Measurements from ENCODE around the gene AIG1. TPM values are rescaled to one million over a fixed set of nuclear protein-coding genes. Genes with fewer than 3 reads are reported as not detected.

AIG1 gene
- total and polyA plus RNA-seq, 2 of the 13 experiments (the other 11 are each of a cell fraction or from before 2014, with no cell fraction given) = 115 to 197 TPM

- ATAC-seq = no peak
- WGBS (ENCODE audit: low lambda C conversion rate) = 91% methylated on average over 3 of the region's 3 CpGs
- intact Hi-C loops (cut with micrococcal nuclease; ENCODE audit: unreplicated experiment) = no loop called here
- CTCF ChIA-PET (ENCODE audit: low intra/inter-chr PET ratio, low total read pairs) = no interaction called here
- H2AFZ ChIP-seq (ENCODE audit: low read length) = no peak overlapping the region
- no peaks in the 10 kb centered on the region for H3K36me3 ChIP-seq (replicated peaks in 1 of 2; ENCODE audit: control insufficient read depth in 1 of 2, insufficient read depth in 2 of 2, low read length in 2 of 2)
- no peak overlapping the region for H3K4me3 ChIP-seq (replicated peaks in 1 of 3; ENCODE audit: insufficient read depth in 1 of 3, low read depth in 2 of 3, low read length in 3 of 3)
- peaks cover 26% of the 10 kb centered on the region for H3K4me1 ChIP-seq (ENCODE audit: insufficient read depth, low read length)
- no peak for DNase-seq (ENCODE audit: low spot score)
- no peaks in the 10 kb centered on the region for H3K9me3 ChIP-seq (ENCODE audit: low read length)
- BruUV-seq (replicated peaks) = no TSS peak
- no peak for FAIRE-seq
- no peak overlapping the region for H3K27ac ChIP-seq (ENCODE audit: extremely low read length, insufficient read depth, low read length)
- in situ Hi-C loops (cut with HindIII; ENCODE audit: extremely low pct_ligation_motif_present, low pct_unique_long_range_greater_than_20kb) = no loop called here
- POLR2A ChIA-PET = no interaction called here
- H3K27me3 ChIP-seq (ENCODE audit: control insufficient read depth in 1 of 2, insufficient read depth in 2 of 2, low read length in 2 of 2) = no peaks in the 10 kb centered on the region
- TF ChIP-seq SOX13 (IDR thresholded peaks at IDR 0.05) = no peak
- TF ChIP-seq SOX13 (CRISPR knock-in tag; conservative IDR thresholded peaks at IDR 0.05 in 1 of 2, IDR thresholded peaks at IDR 0.05 in 1 of 2) = peak in 1 of 2 experiments; percentile 50; a peak in 1 of 4 replicates
- peak; percentile 34; the same call in 1 of the 2 replicates for TF ChIP-seq SOX5 (CRISPR knock-in tag; IDR thresholded peaks at IDR 0.05; ENCODE audit: borderline replicate concordance)
- no peak for TF ChIP-seq ZNF567 (CRISPR knock-in tag; IDR thresholded peaks at IDR 0.05; ENCODE audit: borderline replicate concordance)
- TF ChIP-seq TCF7 (IDR thresholded peaks at IDR 0.05; ENCODE audit: low read depth) = peak; percentile 29; the same call in 1 of the 2 replicates
- H3K79me2 ChIP-seq (ENCODE audit: insufficient read depth, low read length) = no peaks in the 10 kb centered on the region
- no peaks in the 10 kb centered on the region for H4K20me1 ChIP-seq (ENCODE audit: insufficient read depth, low read length)
- no peak overlapping the region for H3K9ac ChIP-seq (ENCODE audit: insufficient read depth, low read depth, low read length)
- no peak overlapping the region for H3K4me2 ChIP-seq (ENCODE audit: low read depth, low read length)
These were observed 29.8 kb downstream of the AIG1 start for GRCh38 chr6:143090314-143091044.

DNA sequence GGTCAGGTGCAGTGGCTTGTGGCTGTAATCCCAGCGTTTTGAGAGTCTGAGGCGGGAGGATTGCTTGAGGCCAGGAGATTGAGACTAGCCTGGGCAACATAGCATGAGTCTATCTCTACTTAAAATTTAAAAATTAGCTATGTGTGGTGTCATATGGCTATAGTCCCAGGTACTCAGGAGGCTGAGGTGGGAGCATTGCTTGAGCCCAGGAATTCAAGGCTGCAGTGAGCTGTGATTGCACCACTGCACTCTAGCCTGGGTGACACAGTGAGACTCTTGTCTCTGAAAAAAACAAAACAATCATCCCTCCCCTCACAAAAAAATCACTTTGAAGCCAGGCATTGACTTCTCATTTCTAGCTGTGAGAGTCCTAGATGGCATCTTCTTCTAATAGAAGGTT lies 32.1 kb downstream of the AIG1 start:
- in situ Hi-C loops (cut with HindIII; ENCODE audit: extremely low pct_ligation_motif_present, low pct_unique_long_range_greater_than_20kb) (no loop called here), intact Hi-C loops (cut with micrococcal nuclease; ENCODE audit: unreplicated experiment) (no loop called here)
- peak; percentile 81 for ATAC-seq
- BruUV-seq (replicated peaks) = no TSS peak
- CTCF ChIA-PET (ENCODE audit: low intra/inter-chr PET ratio, low total read pairs) = no interaction called here
- Histone ChIP-seq H3K27me3 (ENCODE audit: control insufficient read depth in 1 of 2, insufficient read depth in 2 of 2, low read length in 2 of 2) (no peaks in the 10 kb centered on the region), H3K4me2 (ENCODE audit: low read depth, low read length) (no peak overlapping the region), H3K27ac (ENCODE audit: extremely low read length, insufficient read depth, low read length) (no peak overlapping the region), H3K79me2 (ENCODE audit: insufficient read depth, low read length) (no peaks in the 10 kb centered on the region), H4K20me1 (ENCODE audit: insufficient read depth, low read length) (no peaks in the 10 kb centered on the region), H3K9ac (ENCODE audit: insufficient read depth, low read depth, low read length) (no peak overlapping the region), H3K36me3 (replicated peaks in 1 of 2; ENCODE audit: control insufficient read depth in 1 of 2, insufficient read depth in 2 of 2, low read length in 2 of 2) (no peaks in the 10 kb centered on the region), H3K4me3 (replicated peaks in 1 of 3; ENCODE audit: insufficient read depth in 1 of 3, low read depth in 2 of 3, low read length in 3 of 3) (no peak overlapping the region), H3K9me3 (ENCODE audit: low read length) (no peaks in the 10 kb centered on the region), H3K4me1 (ENCODE audit: insufficient read depth, low read length) (peaks cover 26% of the 10 kb centered on the region), H2AFZ (ENCODE audit: low read length) (no peak overlapping the region)
- WGBS (ENCODE audit: low lambda C conversion rate) = 88% methylated on average over 2 of the region's 2 CpGs
- peak; percentile 23 for DNase-seq (ENCODE audit: low spot score)
- peak; percentile 43 for FAIRE-seq
- POLR2A ChIA-PET = interaction anchor here (0.7 kb wide), 1 partner anchor 198 kb away, joined by 3 read pairs; no protein-coding TSS in a partner anchor
- no peak for TF ChIP-seq CSRNP1 (CRISPR knock-in tag; IDR thresholded peaks at IDR 0.05)
- TF ChIP-seq MXD3 (CRISPR knock-in tag; IDR thresholded peaks at IDR 0.05) = no peak
- peak; percentile 52 for TF ChIP-seq TEAD3 (CRISPR knock-in tag; optimal IDR thresholded peaks at IDR 0.05; ENCODE audit: borderline replicate concordance)
- no peak for TF ChIP-seq EEA1 (CRISPR knock-in tag; IDR thresholded peaks at IDR 0.05; ENCODE audit: borderline replicate concordance)
- TF ChIP-seq SOX13 (IDR thresholded peaks at IDR 0.05) = no peak
- peak in 1 of 2 experiments; percentile 14; a peak in 1 of 4 replicates for TF ChIP-seq SOX13 (CRISPR knock-in tag; conservative IDR thresholded peaks at IDR 0.05 in 1 of 2, IDR thresholded peaks at IDR 0.05 in 1 of 2)
- no peak for TF ChIP-seq ZNF207 (IDR thresholded peaks at IDR 0.05; ENCODE audit: borderline replicate concordance)
- no peak for TF ChIP-seq TIGD3 (CRISPR knock-in tag; IDR thresholded peaks at IDR 0.05; ENCODE audit: borderline replicate concordance)
- no peak for TF ChIP-seq EED (CRISPR knock-in tag; IDR thresholded peaks at IDR 0.05)
- peak; percentile 50 for TF ChIP-seq CEBPG (CRISPR knock-in tag; IDR thresholded peaks at IDR 0.05)
- no peak for TF ChIP-seq ZC3H4 (CRISPR knock-in tag; IDR thresholded peaks at IDR 0.05; ENCODE audit: borderline replicate concordance)
- TF ChIP-seq SOX6 (IDR thresholded peaks at IDR 0.05) = no peak
- TF ChIP-seq SOX6 (CRISPR knock-in tag; IDR thresholded peaks at IDR 0.05) = 0 out of 2 replicates have a peak, but pooled peaks have one; percentile 22

All from HepG2 (cell line).